Heart right ventricle (tissue), 16 donors: ENCODE measurements around the gene CDC25B. TPM values are rescaled to one million over a fixed set of nuclear protein-coding genes. Genes with fewer than 3 reads are reported as not detected.

Experiments
- ATAC-seq, 8 donors: fragments of 200-7000 bp; cut with Tn5 transposase; one replicate each; pipeline ENCODE4 v1.9.1; 2020; ENCODE audit warnings: mild to moderate bottlenecking in 8 of 8, moderate library complexity in 8 of 8, moderate number of reproducible peaks in 1 of 8
- DNase-seq, 2 donors: peaks; one replicate each; pipeline ENCODE4 v3.0.0-alpha.2; 2020
- H3K27ac ChIP-seq, 10 donors: fragments of 200-600 bp; sonication (generic) in 2 of 10; one replicate each; pipeline versions ENCODE4 v1.5.0 to v1.8.0; 2020 to 2022; ENCODE audit warnings: mild to moderate bottlenecking in 3 of 10
- H3K27me3 ChIP-seq, 7 donors: fragments of 200-600 bp; one replicate each; pipeline ENCODE4 v1.8.0; 2021 to 2022; ENCODE audit warnings: mild to moderate bottlenecking in 2 of 7
- H3K36me3 ChIP-seq, 9 donors: fragments of 200-600 bp; sonication (generic) in 1 of 9; one replicate each; pipeline versions ENCODE4 v1.5.0 to v1.8.0; 2020 to 2022; ENCODE audit warnings: mild to moderate bottlenecking in 2 of 9
- H3K4me1 ChIP-seq, 9 donors: fragments of 200-600 bp; sonication (generic) in 1 of 9; one replicate each; pipeline versions ENCODE4 v1.5.0 to v1.8.0; 2020 to 2022; ENCODE audit warnings: mild to moderate bottlenecking in 4 of 9
- H3K4me3 ChIP-seq, 10 donors: fragments of 200-600 bp; sonication (generic) in 2 of 10; one replicate each; pipeline versions ENCODE4 v1.5.0 to v1.8.0; 2020 to 2022; ENCODE audit warnings: mild to moderate bottlenecking in 7 of 10, moderate library complexity in 2 of 10
- H3K9me3 ChIP-seq, 11 donors: fragments of 200-600 bp in 10 of 11; sonication (generic) in 2 of 11; one replicate each; pipeline versions ENCODE4 v1.5.0 to v1.8.0; 2013 to 2022; ENCODE audit warnings: mild to moderate bottlenecking in 2 of 11, control low read depth in 1 of 11, moderate library complexity in 1 of 11
- CTCF ChIP-seq, 9 donors: fragments of 200-600 bp; sonication (generic) in 2 of 9; IDR thresholded peaks; one replicate each; pipeline versions ENCODE4 v1.5.0 to v1.8.0; 2021 to 2022; ENCODE audit warnings: antibody characterized with exemption in 9 of 9, mild to moderate bottlenecking in 5 of 9, moderate library complexity in 1 of 9
- WGBS, 2 donors: extraction: QIAGEN DNeasy Blood & Tissue Kit; methylation state at CpG; one replicate each; pipeline ENCODE4 v1.1.7; 2013; ENCODE audit warnings: inconsistent platforms in 1 of 2; 5-methylcytosine and 5-hydroxymethylcytosine counted together
- intact Hi-C, 10 donors: fragments of 100-400 bp; cut with DNase I; formaldehyde crosslinking; loops; one replicate each; pipeline versions ENCODE4 v1.11.1 to v1.14.2; 2022
- polyA plus RNA-seq, 2 donors: library from polyadenylated mRNA; stranded (reverse); fragments of 200-250 nt; gene quantifications; one replicate each; pipeline ENCODE4 v1.2.3, GENCODE V29; 2013
- total RNA-seq, 10 donors: library from RNA; stranded (reverse); fragmentation: NEBNext Ultra II Directional in 3 of 10; extraction: Animal tissue kit (Norgen Biotek cat#: 25700) in 3 of 10; gene quantifications; one replicate each; pipeline versions ENCODE4 v1.2.1 to v1.2.4, GENCODE V29; 2021 to 2023
- donor health status: Arrhythmogenic right ventricular cardiomyopathy.
- donor health status: ischemic (EF 13 %, LVEDD 7.1; RV severe dilation, severe dysfunction).
- donor health status: healthy with polysubstance abuse.
- donor health status: DM: no; HTN: yes; CAD: no.
- donor health status: DM: no; HTN: no; CAD: no.
- donor health status: ischemic (EF 25% LVEDD 6.9; RV normal size, moderate dysfunction).
- donor health status: ischemic (EF 25% LVEDD 5.7; RV mildly dilated, moderate dysfunction).
- donor health status: healthy.
- donor health status: DM: yes; HTN: yes; CAD: no.
- donor health status: Ischemic cardiomyopathy.
- donor health status: ischemic (EF 35%, LVEDD 5.7; RV mildly dilated, moderate dysfunction).
- donor health status: nonischemic (EF 11% LVEDD 7.7; RV severe dilation, severe dysfunction).
- donor health status: DM: yes; HTN: yes; CAD: no.
- donor health status: PGD.
- donor health status: ischemic (EF 29% LVEDD 5.4; RV normal size, mild dysfunction).
- donor health status: nonischemic (EF 23%, LVEDD 6.1; RV moderate dilation, normal function).

Gene CDC25B
- total and polyA plus RNA-seq, 12 donors = 2.8 to 17.3 (median 5.5) TPM

- peak overlapping the region in 9 of 10 donors; percentile 28 to 100 (median 98) for H3K27ac ChIP-seq
- 59 to 68% methylated on average over 8 of the region's 8 CpGs for WGBS, 2 donors
Observed at GRCh38 chr20:3818155-3819151, 22.3 kb downstream of the CDC25B start.

GRCh38 chr20:3819411-3820047, 23.4 kb downstream of the CDC25B start:
- peak in 1 of 2 donors; percentile 30 for DNase-seq
- intact Hi-C loops = loop anchor here (1.0 to 5.0 kb wide), 5 partner anchors 27 to 37 kb away; partner anchors contain the start of genes CENPB (in 9 of the 10), MAVS (in 1 of the 10) and SPEF1 (in 1 of the 10)
- H3K36me3 ChIP-seq = peaks cover 0 to 28% (median 13%) of the 10 kb centered on the region in 9 donors
- peak overlapping the region; percentile 65 to 81 (median 78) for H3K4me3 ChIP-seq
- no peak for TF ChIP-seq CTCF (IDR thresholded peaks at IDR 0.05)
- peak overlapping the region; percentile 94 to 100 (median 98) for H3K27ac ChIP-seq
- no peaks in the 10 kb centered on the region for H3K9me3 ChIP-seq
- H3K27me3 ChIP-seq = no peaks in the 10 kb centered on the region
- 62 to 64% methylated on average over 19 to 20 of the region's 20 CpGs for WGBS, 2 donors
- ATAC-seq = no peak
- peaks cover 3 to 38% (median 29%) of the 10 kb centered on the region in 9 donors for H3K4me1 ChIP-seq

More at GRCh38 chr20:3818155-3819151, 22.3 kb downstream of the CDC25B start:
- intact Hi-C loops = loop anchor here in 2 of 10 donors (1.0 to 2.0 kb wide), 2 partner anchors 32 kb away; partner anchors contain the start of gene CENPB (in 2 of the 2)
- H3K9me3 ChIP-seq = no peaks in the 10 kb centered on the region
- ATAC-seq (peak in 7 of 8 donors; percentile 20 to 54 (median 32)), DNase-seq (peak in 1 of 2 donors; percentile 78)
- peaks cover 3 to 47% (median 29%) of the 10 kb centered on the region in 9 donors for H3K4me1 ChIP-seq
- H3K27me3 ChIP-seq = no peaks in the 10 kb centered on the region
- peak; percentile 34 to 73 (median 66) for TF ChIP-seq CTCF (IDR thresholded peaks at IDR 0.05)
- H3K36me3 ChIP-seq = peaks cover 0 to 17% (median 10%) of the 10 kb centered on the region in 9 donors
- H3K4me3 ChIP-seq = no peak overlapping the region

GRCh38 chr20:3820048-3820900, 24.2 kb downstream of the CDC25B start, which contains the start of gene AP5S1:
Gene AP5S1 (plus strand): TSS chr20:3820547. CDS start chr20:3822118, 1,571 bp downstream.
- ATAC-seq (peak; percentile 90 to 95 (median 92)), DNase-seq (peak; percentile 97 to 98)
- 0% methylated on average over 96 of the region's 96 CpGs for WGBS, 2 donors
- Histone ChIP-seq H3K9me3 (no peaks in the 10 kb centered on the region), H3K36me3 (peaks cover 0 to 35% (median 13%) of the 10 kb centered on the region in 9 donors), H3K27me3 (no peaks in the 10 kb centered on the region), H3K27ac (peak within 1 kb of the TSS; percentile 94 to 100 (median 98)), H3K4me3 (peak within 1 kb of the TSS; percentile 65 to 81 (median 78)), H3K4me1 (peaks cover 3 to 38% (median 34%) of the 10 kb centered on the region in 9 donors)
- intact Hi-C loops = loop anchor here in 9 of 10 donors (1.0 to 5.0 kb wide), 5 partner anchors 27 to 38 kb away; partner anchors contain the start of genes CENPB (in 7 of the 9), MAVS (in 1 of the 9) and SPEF1 (in 1 of the 9)
- TF ChIP-seq CTCF (IDR thresholded peaks at IDR 0.05) = peak; percentile 92 to 100 (median 99)
